ENCODE results near the gene PTGR2.

GRCh38 chr14:73824536-73824935 is 27.1 kb upstream of the PTGR2 start:
- TF ChIP-seq CTCF (IDR thresholded peaks at IDR 0.05; ENCODE audit: insufficient read depth, low read length) (no peak), REST (IDR thresholded peaks at IDR 0.05; ENCODE audit: insufficient replicate concordance, low read depth) (no peak), POLR2AphosphoS5 (IDR thresholded peaks at IDR 0.05; ENCODE audit: low read depth) (no peak), SPI1 (IDR thresholded peaks at IDR 0.05; ENCODE audit: borderline replicate concordance, low read depth) (no peak)
